ENCODE data around the gene RAPGEF6.

DNA sequence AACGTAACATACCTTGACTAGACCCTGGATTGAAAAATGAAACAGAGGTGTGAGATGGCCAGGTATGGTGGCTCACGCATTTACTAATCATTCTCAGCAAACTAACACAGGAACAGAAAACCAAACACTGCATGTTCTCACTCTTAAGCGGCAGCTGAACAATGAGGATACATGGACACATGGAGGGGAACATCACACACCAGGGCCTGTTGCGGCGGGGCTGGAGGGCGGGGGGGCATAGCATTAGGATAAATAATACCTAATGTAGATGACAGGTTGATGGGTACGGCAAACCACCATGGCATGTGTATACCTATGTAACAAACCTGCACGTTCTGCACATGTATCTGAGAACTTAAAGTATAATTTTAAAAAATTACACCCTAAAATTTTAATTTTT lies 15.9 kb downstream of the RAPGEF6 start:
- TF ChIP-seq EP300 (IDR thresholded peaks at IDR 0.05): no peak
- TF ChIP-seq, protein P1, sequence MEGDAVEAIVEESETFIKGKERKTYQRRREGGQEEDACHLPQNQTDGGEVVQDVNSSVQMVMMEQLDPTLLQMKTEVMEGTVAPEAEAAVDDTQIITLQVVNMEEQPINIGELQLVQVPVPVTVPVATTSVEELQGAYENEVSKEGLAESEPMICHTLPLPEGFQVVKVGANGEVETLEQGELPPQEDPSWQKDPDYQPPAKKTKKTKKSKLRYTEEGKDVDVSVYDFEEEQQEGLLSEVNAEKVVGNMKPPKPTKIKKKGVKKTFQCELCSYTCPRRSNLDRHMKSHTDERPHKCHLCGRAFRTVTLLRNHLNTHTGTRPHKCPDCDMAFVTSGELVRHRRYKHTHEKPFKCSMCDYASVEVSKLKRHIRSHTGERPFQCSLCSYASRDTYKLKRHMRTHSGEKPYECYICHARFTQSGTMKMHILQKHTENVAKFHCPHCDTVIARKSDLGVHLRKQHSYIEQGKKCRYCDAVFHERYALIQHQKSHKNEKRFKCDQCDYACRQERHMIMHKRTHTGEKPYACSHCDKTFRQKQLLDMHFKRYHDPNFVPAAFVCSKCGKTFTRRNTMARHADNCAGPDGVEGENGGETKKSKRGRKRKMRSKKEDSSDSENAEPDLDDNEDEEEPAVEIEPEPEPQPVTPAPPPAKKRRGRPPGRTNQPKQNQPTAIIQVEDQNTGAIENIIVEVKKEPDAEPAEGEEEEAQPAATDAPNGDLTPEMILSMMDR (IDR thresholded peaks at IDR 0.05): no peak
